T-helper 2 cell treated with Interferon-gamma antibody and Interleukin-4, amounts not matched to agents 100 ng/mL and 5 ng/mL, for 36 hours (primary cell): ENCODE data around the gene ETV5. TPM values are rescaled to one million over a fixed set of nuclear protein-coding genes. Genes with fewer than 3 reads are reported as not detected.
"Not testable (repeated sequence)": the region's sequence is repeated elsewhere in the genome, so short reads cannot be mapped to it uniquely, and the experiment has no call there.

Source experiments
- intact Hi-C: fragments of 100-400 bp; cut with micrococcal nuclease; formaldehyde crosslinking; loops from one replicate; pipeline ENCODE4 v1.15.1; 2023
- total RNA-seq: library from RNA; stranded (reverse); gene quantifications from 2 replicates; pipeline ENCODE4 v1.2.3, GENCODE V29; 2022

ETV5 gene
- total RNA-seq, 1 donor from 2014 or later, result 0.16 TPM

DNA sequence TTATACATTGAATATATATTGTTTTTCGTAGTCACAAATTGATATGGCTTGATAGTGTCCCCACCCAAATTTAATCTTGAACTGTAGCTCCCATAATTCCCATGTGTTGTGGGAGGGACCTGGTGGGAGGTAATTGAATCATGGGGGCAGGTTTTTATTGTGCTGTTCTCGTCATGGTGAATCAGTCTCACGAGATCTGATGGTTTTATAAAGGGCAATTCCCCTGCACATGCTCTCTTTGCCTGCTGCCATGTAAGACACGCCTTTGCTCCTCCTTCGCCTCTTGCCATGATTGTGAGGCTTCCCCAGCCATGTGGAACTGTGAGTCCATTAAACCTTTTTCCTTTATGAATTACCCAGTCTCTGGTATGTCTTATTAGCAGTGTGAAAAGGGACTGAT, 82.9 kb downstream of the ETV5 start:
- intact Hi-C loops, result not testable (repeated sequence)

DNA sequence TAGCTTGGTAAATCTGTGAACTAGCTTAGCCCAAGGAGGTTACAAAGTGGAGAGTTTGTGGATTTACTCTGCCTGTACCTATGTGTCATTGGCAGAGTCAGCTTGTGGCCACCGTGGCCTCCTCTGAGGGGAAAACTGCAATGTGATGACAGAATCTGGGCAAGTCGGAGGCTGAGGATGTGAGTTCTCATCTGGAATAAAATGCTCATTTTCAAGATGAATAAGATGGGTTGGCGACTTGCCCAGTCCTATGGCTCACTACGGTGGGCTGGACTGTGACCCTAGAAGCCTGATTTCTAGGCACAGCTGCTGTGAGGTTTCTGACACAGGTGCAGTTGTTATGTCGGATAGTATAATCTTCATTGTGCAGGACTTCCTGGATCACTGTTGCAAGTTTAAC, 83.7 kb downstream of the ETV5 start:
- intact Hi-C loops, result no loop called here

DNA sequence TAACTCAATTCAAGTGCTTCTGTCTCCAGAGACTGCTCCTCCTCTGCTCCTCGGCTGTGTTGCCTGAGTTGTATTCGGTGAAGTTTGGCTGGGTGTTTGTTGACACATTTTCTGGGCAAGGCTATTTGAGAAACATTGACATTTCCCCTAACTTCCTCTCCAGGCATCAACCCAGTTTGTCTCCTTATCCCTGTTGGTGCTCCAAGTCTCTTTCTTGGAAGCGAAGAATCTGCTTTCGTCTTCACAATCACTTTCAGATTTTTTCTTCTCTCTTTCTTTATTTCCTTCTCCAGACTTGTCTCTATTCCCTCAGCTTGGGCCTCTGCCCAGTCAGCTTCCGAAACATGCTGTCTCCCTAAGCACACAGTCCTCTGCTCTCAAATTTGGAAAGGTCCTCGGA, 84.7 kb downstream of the ETV5 start:
- intact Hi-C loops, result no loop called here

DNA sequence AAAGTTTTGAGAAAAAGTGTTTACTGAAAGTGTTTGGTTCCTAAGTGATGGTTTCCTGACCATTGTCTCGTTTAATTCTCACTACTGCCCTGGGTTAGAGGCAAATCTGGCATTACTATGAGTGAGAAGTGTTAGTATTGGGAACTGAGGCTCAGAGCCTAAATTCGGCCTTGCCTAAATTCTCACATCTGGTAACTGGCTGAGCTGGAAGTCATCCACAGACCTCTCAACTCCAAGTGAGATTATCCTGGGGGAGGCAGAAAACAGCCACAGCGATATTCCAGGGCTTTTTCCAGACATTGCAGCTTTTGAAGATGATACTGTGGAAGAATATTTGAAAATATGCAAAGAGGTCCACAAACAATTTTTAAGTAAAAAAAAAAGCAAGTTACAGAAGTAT, 86.0 kb downstream of the ETV5 start:
- intact Hi-C loops, result no loop called here

DNA sequence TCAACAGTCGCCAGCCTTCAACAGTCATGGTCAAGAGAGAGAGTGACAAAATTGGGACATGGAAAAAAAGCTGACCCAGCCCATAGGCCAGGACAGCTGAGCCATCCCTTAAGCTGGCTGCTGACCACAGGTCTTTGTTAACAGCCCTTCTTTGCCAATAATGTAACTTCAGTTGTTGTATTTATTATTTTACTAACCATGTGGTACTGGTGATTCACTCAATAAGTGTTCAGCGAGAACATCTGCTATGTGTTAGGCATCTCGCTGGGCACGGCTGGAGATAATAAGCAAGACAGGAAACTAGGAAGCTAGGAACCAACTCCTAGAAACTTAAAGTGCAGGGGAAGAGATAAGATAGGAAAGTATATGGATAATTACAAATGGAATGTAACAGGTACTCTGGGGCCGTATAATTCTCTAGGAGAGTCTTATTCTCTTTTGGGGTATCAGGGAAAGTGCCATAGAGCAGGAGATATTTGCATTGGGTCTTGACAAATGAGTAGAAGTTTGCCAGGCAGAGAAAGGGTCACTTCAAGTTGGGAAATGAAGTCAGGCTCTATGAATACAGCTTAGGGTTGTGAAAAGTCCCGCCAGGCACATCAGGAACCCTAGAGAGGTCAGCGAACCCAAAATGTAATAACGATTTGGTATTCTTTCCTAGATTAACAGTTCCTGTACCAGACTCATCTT, 87.1 kb downstream of the ETV5 start:
- intact Hi-C loops, result no loop called here

DNA sequence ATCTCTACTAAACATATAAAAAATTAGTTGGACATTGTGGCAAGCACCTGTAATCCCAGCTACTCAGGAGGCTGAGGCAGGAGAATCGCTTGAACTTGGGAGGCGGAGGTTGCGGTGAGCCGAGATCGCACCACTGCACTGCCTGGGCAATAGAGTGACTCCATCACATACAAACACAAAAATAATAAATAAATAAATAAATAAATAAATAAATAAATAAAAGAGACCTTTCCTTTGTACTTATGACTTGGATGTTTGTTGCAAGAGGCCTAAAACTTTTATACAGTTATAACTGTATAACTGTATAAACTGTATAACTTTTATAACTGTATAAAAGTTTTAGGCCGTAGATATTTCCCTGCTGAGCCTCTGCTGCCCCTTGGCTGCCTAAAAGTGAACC, 87.6 kb downstream of the ETV5 start:
- intact Hi-C loops, result not testable (repeated sequence)

DNA sequence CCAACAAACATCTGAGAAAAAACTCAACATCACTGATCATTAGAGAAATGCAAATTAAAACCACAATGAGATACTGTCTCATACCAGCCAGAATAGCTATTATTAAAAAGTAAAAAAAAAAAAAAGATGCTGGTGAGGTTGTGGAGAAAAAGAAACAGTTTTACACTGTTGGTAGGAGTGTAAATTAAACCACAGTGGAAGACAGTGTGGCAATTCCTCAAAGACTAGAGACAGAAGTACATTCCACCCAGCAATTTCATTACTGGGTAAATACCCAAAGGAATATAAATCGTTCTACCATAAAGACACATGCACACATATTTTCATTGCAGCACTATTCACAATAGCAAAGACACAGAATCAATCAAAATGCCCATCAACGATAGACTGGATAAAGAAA, 89.6 kb downstream of the ETV5 start:
- intact Hi-C loops, result not testable (repeated sequence)

DNA sequence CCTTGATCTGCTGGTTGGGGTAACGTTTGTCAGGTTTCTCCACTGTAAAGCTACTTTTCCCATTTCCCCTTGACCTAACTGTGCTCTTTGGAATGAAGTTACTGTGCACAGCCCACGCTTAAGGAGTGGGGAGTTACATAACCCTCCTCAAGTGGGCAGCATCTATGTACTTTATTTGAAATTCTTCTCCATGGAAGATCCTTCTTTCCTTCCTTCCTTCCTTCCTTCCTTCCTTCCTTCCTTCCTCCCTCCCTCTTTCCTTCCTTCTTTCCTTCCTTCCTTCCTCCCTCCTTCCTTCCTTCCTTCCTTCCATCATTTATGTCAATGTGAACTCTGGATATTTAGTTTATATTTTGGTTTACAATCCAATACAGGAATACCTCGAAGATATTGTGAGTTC, 94.0 kb downstream of the ETV5 start:
- intact Hi-C loops, result no loop called here

DNA sequence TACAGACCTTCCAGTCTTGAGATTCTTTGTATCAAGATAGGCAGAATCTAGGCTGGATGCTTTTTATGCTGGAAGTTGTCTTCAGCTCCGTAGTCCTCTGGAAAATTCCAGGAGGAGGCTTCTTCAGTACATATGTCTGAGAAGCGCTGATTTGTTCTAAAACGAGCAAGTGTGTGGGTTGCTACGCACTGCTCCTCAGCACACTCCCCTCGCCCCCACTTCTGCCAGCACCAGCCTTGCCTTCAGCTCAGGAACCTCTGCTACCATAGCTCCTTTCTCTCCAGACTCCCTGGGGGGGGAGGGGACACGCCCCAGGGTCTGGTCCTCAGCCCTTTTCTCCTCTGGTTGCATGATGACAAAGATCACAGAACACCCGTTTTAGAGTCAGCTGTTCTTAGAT, 95.6 kb downstream of the ETV5 start:
- intact Hi-C loops, result no loop called here

DNA sequence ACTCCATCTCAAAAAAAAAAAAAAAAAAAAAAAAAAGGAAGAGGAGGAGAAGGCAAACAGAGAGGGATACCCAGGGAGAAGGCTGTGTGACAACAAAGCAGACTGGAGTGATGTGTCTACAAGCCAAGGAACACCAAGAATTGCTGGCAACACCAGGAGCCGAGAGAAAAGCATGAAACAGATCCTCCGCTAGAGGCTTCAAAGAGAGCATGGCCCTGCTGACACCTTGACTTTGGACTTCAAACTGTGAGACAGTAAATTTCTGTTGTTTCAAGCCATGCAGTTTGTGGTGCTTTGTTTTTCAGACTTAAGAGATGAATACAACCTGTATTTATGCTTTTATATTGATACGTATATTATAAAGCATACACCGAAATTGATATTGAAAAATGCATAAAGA, 96.8 kb downstream of the ETV5 start:
- intact Hi-C loops, result no loop called here

DNA sequence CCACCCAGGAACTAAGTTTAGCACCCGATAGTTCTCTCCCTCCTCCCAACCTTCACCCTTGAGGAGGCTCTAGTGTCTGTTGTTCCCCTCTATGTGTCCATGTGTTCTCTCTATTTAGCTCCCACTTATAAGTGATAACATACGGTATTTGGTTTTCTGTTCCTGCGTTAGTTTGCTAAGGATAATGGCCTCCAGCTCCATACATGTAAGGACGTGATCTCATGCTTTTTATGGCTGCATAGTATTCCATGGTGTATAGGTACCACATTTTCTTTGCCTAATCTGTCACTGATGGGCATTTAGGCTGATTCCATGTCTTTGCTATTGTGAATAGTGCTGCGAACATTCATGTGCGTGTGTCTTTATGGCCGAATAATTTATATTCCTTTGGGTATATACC, 104.2 kb downstream of the ETV5 start:
- intact Hi-C loops, result no loop called here

DNA sequence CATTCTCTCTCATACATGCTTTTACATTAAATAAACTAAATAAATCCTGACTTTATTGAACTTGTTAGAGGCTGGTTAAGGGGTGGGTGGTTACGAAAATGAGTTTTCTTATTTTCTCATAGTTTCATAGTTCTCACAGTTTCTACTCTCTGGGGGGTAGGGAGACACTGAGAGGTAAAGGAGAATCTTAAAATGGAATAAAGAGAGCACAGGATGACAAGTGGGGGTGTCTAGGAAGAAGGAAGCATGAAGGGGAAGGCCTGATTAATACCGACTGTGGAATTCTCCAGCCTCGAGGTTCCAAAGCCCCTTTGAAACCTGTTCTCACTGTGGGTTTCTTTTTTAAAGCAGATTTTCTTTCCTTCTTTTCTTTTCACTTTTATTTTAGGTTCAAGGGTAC, 104.7 kb downstream of the ETV5 start:
- intact Hi-C loops, result no loop called here

DNA sequence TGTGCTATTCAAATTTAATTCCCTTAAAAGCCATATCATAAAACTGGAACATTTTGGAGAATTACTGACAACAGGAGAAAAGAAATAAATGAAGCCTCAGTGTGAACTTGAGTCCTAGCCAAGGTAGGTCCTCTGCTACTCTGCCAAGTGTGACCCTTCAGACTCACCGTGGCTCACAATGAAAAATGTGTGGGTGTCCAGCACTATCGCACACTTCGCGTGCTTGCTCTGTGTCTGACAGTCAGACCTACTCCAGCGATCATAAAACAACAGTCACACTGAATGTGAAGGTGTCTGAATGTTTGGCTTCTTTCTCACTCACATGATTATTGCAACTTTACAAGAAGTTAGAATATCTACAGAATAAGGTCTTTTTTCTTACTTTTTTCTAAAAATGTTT, 105.3 kb downstream of the ETV5 start:
- intact Hi-C loops, result no loop called here

DNA sequence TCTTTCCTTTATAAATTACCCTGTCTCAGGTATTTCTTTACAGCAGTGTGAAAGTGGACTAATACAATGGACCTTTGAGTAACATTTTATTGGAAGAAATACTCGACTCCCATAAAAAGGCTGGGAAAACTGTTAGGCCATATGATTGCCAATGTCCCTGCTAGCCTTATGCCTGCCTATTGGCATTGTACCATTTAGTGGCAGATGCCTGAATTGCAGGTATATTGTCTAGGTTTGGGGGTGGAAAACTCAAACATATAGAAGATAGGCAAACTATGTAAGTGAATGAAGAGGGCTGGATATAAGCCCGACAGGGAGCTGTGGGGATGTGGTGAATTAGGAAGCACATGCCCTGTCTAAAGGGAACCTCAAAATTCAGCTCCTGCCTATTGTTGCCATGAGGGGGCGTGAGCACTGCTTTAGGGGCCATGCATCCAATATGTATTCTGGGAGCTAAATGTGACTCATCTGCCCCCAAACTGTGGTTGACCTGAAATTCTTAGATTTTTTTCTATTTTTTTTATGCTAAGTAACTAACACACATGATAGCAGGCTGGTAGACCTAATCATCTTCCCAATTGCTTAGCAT, 105.9 kb downstream of the ETV5 start:
- intact Hi-C loops, result no loop called here

DNA sequence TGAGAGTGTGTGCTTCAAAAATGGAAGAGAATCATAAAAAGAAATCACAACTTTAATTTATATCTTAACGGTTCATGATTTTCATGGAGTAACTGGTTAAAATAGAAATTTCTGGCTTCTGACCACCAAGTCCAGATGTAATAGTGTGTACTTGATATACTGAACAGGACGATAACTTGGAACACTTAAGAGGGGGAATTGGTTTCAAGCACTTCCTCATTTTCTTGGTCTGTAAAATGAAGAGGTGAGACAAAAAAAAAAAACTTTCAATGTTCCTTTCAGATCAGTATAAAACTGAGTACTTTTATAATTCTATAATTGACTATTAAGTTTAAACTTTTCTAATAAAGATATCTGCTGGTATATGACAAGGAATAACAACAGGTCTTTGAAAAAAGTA, 107.0 kb downstream of the ETV5 start:
- intact Hi-C loops, result no loop called here

DNA sequence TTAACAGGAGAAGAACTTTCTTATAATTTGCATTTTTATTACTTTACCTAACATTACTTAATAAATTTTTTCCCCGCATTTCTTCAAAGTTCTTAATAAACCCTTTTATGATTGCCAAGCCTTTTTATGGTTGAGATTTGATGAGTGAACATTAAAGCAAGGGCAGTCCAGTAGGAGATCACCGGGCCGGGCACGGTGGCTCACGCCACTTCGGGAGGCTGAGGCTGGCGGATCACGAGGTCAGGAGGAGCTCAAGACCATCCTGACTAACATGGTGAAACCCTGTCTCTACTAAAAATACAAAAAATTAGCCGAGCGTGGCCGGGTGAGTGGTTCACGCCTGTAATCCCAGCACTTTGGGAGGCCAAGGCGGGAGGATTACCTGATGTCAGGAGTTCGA, 109.7 kb downstream of the ETV5 start:
- intact Hi-C loops, result no loop called here

DNA sequence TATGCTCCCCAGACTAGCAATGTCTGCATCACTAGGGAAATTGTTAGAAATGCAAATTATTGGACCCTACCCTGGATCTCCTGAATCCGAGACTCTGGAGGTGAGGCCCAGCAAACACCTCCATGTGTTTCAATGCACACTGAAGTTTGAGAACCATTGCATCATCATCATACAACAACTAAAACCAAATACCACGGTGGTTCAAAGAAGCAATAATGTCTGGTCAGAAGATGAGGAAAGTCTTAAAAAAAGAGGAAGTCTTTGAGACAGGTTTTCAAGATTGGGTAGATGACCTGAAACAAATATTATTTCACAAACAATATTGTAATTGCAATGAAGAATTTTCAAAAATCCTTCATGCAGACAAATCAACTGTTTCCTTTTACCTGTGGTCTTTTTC, 110.8 kb downstream of the ETV5 start:
- intact Hi-C loops, result no loop called here

DNA sequence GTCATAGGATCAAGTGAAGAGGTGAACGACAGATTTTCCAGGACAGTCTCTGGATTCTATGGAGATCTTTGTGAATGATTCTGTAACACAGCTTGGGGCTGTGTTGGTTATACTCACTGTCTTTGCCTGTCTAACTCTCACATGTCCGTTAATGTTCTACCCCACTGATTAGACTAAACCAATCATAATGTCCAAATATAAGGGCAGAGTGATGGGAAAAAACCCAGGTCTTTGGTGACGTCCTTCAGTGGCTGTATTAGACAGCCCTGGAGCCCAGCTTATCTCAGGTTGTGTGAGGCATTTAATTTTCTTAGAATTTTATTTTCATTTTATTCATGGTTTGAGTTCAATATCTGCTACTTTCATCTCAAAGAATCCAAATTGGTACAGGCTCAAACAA, 111.8 kb downstream of the ETV5 start:
- intact Hi-C loops, result no loop called here

Other genes with a start within 250 kb of the ETV5 start
- 261 and 271 TPM in 2 replicates for gene TRA2B, start 171.1 kb downstream of the ETV5 start, total RNA-seq